Measurements from ENCODE around the gene PEX14.

DNA sequence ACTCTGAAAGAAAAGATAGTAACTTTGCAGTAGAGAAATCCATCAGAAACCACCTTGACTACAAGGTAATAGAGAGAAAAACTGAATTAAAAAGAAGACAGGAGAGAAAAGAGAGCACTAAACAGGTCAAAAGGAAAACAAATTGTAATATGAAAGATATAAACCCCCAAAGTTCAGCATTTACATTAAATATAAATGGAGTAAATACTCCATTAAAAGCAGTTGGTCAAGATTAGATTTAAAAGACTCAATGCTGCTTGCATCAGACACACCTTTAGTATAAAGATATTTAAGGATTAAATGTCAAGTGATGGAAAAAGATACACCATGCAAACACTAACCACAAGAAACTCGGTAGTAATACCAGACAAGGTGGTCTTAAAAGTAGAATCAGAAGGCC, 110.5 kb downstream of the PEX14 start:
- TF ChIP-seq, protein P1, sequence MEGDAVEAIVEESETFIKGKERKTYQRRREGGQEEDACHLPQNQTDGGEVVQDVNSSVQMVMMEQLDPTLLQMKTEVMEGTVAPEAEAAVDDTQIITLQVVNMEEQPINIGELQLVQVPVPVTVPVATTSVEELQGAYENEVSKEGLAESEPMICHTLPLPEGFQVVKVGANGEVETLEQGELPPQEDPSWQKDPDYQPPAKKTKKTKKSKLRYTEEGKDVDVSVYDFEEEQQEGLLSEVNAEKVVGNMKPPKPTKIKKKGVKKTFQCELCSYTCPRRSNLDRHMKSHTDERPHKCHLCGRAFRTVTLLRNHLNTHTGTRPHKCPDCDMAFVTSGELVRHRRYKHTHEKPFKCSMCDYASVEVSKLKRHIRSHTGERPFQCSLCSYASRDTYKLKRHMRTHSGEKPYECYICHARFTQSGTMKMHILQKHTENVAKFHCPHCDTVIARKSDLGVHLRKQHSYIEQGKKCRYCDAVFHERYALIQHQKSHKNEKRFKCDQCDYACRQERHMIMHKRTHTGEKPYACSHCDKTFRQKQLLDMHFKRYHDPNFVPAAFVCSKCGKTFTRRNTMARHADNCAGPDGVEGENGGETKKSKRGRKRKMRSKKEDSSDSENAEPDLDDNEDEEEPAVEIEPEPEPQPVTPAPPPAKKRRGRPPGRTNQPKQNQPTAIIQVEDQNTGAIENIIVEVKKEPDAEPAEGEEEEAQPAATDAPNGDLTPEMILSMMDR (conservative IDR thresholded peaks at IDR 0.05; ENCODE audit: low read depth in 2 of 2): no peak
- TF ChIP-seq, protein P2, sequence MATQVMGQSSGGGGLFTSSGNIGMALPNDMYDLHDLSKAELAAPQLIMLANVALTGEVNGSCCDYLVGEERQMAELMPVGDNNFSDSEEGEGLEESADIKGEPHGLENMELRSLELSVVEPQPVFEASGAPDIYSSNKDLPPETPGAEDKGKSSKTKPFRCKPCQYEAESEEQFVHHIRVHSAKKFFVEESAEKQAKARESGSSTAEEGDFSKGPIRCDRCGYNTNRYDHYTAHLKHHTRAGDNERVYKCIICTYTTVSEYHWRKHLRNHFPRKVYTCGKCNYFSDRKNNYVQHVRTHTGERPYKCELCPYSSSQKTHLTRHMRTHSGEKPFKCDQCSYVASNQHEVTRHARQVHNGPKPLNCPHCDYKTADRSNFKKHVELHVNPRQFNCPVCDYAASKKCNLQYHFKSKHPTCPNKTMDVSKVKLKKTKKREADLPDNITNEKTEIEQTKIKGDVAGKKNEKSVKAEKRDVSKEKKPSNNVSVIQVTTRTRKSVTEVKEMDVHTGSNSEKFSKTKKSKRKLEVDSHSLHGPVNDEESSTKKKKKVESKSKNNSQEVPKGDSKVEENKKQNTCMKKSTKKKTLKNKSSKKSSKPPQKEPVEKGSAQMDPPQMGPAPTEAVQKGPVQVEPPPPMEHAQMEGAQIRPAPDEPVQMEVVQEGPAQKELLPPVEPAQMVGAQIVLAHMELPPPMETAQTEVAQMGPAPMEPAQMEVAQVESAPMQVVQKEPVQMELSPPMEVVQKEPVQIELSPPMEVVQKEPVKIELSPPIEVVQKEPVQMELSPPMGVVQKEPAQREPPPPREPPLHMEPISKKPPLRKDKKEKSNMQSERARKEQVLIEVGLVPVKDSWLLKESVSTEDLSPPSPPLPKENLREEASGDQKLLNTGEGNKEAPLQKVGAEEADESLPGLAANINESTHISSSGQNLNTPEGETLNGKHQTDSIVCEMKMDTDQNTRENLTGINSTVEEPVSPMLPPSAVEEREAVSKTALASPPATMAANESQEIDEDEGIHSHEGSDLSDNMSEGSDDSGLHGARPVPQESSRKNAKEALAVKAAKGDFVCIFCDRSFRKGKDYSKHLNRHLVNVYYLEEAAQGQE (IDR thresholded peaks at IDR 0.05; ENCODE audit: unreplicated experiment): no peak
- TF ChIP-seq EZH2 (IDR thresholded peaks at IDR 0.05; ENCODE audit: low read depth, unreplicated experiment): no peak
- TF ChIP-seq ZNF114 (CRISPR knock-in tag; IDR thresholded peaks at IDR 0.05): no peak
- TF ChIP-seq POLR2AphosphoS5 (IDR thresholded peaks at IDR 0.05; ENCODE audit: low read depth): no peak
- no peak for TF ChIP-seq EZH2phosphoT487 (IDR thresholded peaks at IDR 0.05; ENCODE audit: unreplicated experiment)
- no peak for TF ChIP-seq JUNB (IDR thresholded peaks at IDR 0.05; ENCODE audit: unreplicated experiment)
- TF ChIP-seq, protein P3, sequence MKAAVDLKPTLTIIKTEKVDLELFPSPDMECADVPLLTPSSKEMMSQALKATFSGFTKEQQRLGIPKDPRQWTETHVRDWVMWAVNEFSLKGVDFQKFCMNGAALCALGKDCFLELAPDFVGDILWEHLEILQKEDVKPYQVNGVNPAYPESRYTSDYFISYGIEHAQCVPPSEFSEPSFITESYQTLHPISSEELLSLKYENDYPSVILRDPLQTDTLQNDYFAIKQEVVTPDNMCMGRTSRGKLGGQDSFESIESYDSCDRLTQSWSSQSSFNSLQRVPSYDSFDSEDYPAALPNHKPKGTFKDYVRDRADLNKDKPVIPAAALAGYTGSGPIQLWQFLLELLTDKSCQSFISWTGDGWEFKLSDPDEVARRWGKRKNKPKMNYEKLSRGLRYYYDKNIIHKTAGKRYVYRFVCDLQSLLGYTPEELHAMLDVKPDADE (IDR thresholded peaks at IDR 0.05): no peak
- TF ChIP-seq CREB1 (CRISPR knock-in tag; IDR thresholded peaks at IDR 0.05; ENCODE audit: low read depth): no peak
- TF ChIP-seq ZNF331 (CRISPR knock-in tag; IDR thresholded peaks at IDR 0.05; ENCODE audit: low read depth): no peak

Data from GM23338 (cell line).